ENCODE data around the gene CSNK1G2.
A peak's percentile ranks its signal among the peaks of the same experiment; 100 is the strongest.

The CSNK1G2 gene

GRCh38 chr19:1941146-1942077 is at the start of gene CSNK1G2:
CSNK1G2 (plus strand) TSS chr19:1941172; CDS start chr19:1969773, 28,601 bp downstream.
- peak; percentile 41 for DNase-seq

DNA sequence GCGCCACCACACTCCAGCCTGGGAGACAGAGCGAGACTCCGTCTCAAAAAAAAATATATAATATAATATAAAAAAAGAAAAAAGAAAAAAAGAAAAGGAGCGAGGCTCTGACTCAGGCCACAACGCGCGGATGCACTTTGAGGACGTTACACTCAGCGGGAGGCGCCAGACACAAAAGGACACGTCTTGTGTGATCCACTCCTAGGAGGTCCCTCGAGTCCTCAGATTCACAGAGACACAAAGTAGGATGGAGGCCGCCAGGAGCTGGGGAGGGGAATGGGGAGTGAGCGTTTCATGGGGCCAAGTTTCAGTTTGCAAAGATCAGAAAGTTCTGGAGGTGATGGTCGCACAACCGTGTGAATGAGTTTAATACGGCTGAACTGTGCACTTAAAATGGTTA is 47.2 kb upstream of the CSNK1G2 start:
- no peak for DNase-seq

DNA sequence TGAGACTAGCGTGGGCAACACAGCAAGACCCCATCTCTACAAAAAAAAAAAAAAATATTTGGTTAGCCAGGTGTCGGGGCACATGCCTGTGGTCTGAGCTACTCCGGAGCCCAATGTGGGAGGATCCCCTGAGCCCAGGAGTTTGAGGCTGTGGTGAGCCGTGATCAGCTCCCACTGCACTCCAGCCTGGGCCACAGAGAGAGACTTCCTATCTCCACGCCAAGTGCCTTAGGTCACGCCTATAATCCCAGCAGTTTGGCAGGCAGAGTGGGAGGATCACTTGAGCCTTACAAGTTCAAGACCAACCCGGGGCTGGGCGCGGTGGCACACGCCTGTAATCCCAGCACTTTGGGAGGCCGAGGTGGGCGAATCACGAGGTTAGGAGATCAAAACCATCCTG is 44.5 kb upstream of the CSNK1G2 start:
- no peak for DNase-seq

DNA sequence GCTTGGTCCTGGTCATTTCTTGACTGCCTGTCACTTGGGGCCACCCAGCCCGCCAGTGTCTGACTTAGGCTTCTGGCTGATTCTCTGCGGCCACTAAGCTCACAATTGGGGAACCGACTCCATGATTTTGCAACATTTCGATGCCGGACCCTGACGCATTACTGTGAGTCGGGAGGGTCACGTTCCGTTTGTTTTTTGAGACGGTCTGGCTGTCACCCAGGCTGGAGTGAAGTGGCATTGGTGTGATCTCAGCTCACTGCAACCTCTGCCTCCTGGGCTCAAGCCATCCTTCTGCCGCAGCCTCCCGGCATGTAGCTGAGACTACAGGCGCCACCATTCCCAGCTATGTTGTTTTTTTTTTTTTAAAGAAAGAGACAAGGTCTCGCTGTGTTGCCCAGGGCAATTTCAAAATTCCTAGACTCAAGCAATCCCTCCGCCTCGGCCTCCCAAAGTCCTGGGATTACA is 39.0 kb upstream of the CSNK1G2 start:
- no peak for DNase-seq

- no peak for DNase-seq
Measured at GRCh38 chr19:1902923-1903322, 38.0 kb upstream of the CSNK1G2 start.

DNA sequence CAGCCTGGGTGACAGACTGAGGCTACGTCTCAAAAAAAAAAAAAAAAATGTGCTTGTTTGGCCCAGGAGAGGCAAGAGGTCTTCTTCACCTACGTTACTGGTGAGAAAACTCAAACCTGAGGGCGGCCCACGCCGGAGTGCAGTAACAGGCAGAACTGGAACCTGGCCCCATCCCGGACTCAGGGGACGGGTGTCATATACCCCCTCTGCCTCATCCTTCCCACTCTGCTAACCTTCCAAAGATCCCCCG is 36.2 kb upstream of the CSNK1G2 start:
- DNase-seq: no peak

- DNase-seq: peak; percentile 98
Measured at GRCh38 chr19:1905110-1905862, 35.7 kb upstream of the CSNK1G2 start, which contains the start of the genes ADAT3 and SCAMP4. ADAT3 (plus strand) TSS chr19:1905399; CDS start chr19:1912048, 6,649 bp downstream. SCAMP4 (plus strand) TSS chr19:1905399; CDS start chr19:1915020, 9,621 bp downstream.

GRCh38 chr19:1905863-1906375 is 35.1 kb upstream of the CSNK1G2 start:
- no peak for DNase-seq

DNA sequence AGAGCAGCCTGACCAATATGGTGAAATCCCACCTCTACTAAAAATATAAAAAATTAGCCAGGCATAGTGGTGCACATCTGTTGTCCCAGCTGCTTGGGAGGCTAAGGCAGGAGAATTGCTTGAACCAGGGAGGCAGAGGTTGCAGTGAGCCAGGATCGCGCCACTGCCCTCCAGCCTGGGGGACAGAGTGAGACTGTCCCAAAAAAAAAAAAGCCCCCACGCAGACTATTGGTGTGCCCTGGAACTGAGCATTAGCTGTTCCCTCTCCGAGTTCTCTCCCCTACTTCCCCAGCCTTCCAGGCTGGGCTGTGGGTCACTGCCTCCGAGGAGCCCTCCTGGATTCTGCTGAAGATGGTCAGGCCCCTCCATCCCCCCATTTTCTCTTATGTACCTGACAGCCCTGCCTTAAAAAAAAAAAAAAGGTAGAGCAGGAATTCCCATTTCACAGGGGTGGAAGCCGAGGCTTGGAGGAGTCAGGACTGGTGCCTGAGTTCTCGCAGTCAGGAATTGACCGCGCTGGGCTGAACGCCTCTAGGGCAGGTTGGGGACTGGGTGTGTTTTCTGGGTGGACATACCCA is 33.9 kb upstream of the CSNK1G2 start:
- no peak for DNase-seq

GRCh38 chr19:1907563-1908363 is 33.2 kb upstream of the CSNK1G2 start:
- DNase-seq: no peak

GRCh38 chr19:1908364-1908678 is 32.7 kb upstream of the CSNK1G2 start:
- no peak for DNase-seq

DNA sequence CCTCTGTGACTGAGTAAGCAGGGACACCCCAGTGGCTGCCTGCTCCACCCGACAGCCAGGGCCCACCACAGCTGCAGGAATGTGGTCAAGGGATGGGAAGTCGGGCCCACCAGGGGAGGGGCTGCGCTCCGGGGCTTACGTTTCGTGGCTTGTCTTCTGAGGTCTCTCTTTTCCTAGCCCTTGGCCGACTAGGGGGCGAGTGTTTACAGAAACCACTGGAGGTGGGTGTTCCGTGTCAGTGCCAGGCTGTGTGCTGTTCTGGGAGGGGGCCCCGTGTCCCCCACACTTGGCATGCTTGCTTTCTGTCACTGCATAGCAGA is 31.3 kb upstream of the CSNK1G2 start:
- no peak for DNase-seq

DNA sequence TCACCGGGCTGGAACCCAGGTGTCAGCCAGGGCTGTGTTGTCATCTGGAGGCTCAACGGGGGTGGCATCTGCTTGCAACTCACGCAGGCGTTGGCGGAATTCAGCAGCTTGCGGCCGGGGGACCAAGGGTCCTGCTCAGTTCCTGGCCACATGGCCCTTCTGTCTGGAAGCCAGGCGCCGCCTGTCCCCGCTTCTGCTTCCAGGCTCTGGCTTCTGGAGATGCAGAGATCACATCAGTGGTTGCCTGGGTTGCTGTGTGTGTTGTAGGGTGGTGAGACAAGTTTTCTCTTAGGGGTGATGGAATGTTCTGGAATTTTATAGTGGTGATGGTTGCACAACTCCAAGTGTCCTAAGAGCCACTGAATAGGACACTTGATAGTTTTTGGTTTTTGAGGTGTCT is 30.8 kb upstream of the CSNK1G2 start:
- DNase-seq: no peak

- DNase-seq: no peak
Measured at GRCh38 chr19:1911098-1911497, 29.9 kb upstream of the CSNK1G2 start.

DNA sequence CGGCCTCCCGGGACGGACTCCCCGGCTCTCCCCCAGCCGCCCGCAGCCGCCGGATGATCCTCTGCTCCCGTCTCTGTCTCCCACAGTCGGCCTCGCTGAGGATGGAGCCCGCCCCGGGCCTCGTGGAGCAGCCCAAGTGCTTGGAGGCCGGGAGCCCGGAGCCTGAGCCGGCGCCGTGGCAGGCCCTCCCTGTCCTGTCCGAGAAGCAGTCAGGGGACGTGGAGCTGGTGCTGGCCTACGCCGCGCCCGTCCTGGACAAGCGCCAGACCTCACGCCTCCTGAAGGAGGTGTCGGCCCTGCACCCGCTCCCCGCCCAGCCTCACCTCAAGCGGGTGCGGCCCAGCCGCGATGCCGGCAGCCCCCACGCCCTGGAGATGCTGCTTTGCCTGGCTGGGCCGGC is 29.0 kb upstream of the CSNK1G2 start:
- no peak for DNase-seq

- no peak for DNase-seq
Measured at GRCh38 chr19:1912760-1913505, 28.0 kb upstream of the CSNK1G2 start.

DNA sequence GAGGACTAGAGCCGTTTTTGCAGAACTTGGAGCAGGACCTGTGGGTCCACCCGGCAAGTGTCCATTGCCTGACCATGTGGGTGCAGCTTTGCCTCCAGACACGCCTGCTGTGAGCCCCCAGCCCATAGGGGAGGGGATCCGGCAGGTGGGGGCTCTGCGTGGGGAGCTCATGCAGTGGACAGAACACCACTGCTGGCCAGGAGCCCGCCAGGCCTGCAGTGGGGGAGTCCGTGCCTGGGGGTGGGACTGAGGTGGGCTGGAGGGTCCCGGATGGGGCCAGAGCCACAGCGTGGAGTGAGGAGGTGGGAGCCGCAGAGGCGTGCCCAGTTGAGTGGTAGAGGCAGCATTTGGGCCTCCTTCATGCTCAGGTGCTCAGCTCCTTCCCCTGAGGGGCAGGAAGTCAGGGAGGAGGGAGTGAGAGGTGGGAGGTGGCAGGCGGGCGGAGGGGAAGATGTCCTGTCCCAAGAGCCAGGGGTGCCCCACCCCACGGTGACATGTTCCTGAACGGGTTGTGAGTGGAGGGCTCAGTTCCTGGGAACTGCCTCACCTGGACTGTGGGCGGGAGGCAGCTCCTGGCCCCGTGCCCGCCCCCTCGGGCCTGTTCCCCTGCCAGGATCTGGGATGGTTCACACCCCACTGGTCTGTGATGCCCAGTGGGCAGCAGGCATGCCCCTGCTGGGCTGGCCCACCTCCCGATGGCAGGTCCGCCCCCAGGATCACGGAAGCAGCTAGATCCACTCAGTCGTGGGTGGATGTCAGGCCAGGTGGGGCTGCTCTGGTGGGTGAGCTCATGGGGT is 27.0 kb upstream of the CSNK1G2 start:
- no peak for DNase-seq

- DNase-seq: no peak
Measured at GRCh38 chr19:1914826-1915341, 26.1 kb upstream of the CSNK1G2 start.

DNA sequence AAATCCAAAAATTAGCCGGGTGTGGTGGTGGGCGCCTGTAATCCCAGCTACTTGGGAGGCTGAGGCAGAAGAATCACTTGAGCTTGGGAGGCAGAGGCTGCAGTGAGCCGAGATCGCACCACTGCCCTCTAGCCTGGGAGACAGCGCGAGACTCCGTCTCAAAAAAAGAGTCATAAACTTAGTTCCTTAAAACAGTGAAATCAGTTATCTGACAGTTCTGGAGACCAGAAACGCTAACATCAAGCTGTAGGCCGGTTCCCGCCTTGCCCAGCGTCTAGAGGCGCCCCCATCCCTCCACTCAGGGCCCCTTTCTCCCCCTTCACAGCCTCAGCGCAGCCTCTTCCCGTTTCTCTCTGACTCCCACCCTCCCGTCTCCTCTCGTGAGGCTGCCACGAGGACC is 23.8 kb upstream of the CSNK1G2 start:
- DNase-seq: no peak

GRCh38 chr19:1917926-1918325 is 23.0 kb upstream of the CSNK1G2 start:
- DNase-seq: no peak

DNA sequence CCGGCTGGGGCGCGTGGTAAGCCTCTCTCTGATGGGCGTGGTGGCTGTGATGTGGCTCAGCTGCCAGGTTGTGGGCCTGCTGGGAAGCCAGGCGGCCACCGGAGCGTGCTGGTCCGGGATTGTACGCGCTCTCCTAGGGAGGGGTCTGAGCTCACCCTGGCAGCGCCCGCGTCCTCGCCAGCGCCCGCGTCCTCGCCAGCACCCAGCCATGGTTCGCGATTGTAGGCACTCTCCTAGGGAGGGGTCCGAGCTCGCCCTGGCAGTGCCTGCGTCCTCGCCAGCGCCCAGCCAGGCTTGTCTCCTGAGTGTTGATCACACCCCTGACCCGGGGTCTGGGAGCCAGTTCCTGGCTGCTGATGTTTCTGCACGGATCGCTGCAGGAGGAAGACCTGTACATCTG is 22.0 kb upstream of the CSNK1G2 start:
- DNase-seq: no peak
